Fibroblast of the aortic adventitia (primary cell): ENCODE data around the gene DOHH. TPM values are rescaled to one million over a fixed set of nuclear protein-coding genes. Genes with fewer than 3 reads are reported as not detected.

ENCODE experiments used
- DNase-seq: peaks from one replicate; pipeline ENCODE4 v3.0.0-alpha.2; 2010; ENCODE audit warnings: low read depth
- H3K4me3 ChIP-seq: 2 replicates; pipeline ENCODE4 v1.5.1; 2011; ENCODE audit warnings: low read depth, mild to moderate bottlenecking, control low read depth, low read length, moderate library complexity
- CTCF ChIP-seq: IDR thresholded peaks from 2 replicates; pipeline ENCODE4 v1.5.1; 2011; ENCODE audit warnings: mild to moderate bottlenecking, low read length, control low read depth, inconsistent platforms; ENCODE audit not compliant: insufficient read depth
- total RNA-seq: library from RNA; depleted of rRNA; stranded (reverse); fragments of >200 nt; gene quantifications from 2 replicates; pipeline ENCODE4 v1.2.3, GENCODE V29; 2012; ENCODE audit warnings: low replicate concordance

DOHH gene
- total RNA-seq, 1 donor = 6.5 TPM

GRCh38 chr19:3476830-3477229, 23.6 kb downstream of the DOHH start:
- H3K4me3 ChIP-seq = no peak overlapping the region
- DNase-seq = no peak
- TF ChIP-seq CTCF = no peak

GRCh38 chr19:3475449-3475848, 25.0 kb downstream of the DOHH start:
- no peak for DNase-seq
- H3K4me3 ChIP-seq = no peak overlapping the region
- no peak for TF ChIP-seq CTCF

- no peak for TF ChIP-seq CTCF
- H3K4me3 ChIP-seq = no peak overlapping the region
- no peak for DNase-seq
These were observed 25.9 kb downstream of the DOHH start for GRCh38 chr19:3474614-3475013.

- DNase-seq = no peak
- H3K4me3 ChIP-seq = no peak overlapping the region
- no peak for TF ChIP-seq CTCF
These were observed 26.5 kb downstream of the DOHH start for GRCh38 chr19:3474010-3474409.

GRCh38 chr19:3471954-3472655, 28.4 kb downstream of the DOHH start:
- H3K4me3 ChIP-seq = no peak overlapping the region
- no peak for DNase-seq
- TF ChIP-seq CTCF = peak; percentile 91

GRCh38 chr19:3470500-3471128, 29.9 kb downstream of the DOHH start:
- DNase-seq = no peak
- no peak overlapping the region for H3K4me3 ChIP-seq
- no peak for TF ChIP-seq CTCF
